Right forelimb (tissue), 1 donor: Measurements from ENCODE around the gene LSAMP.
A peak's percentile ranks its signal among the peaks of the same experiment; 100 is the strongest.

Experiments
- DNase-seq: peaks from one replicate; pipeline ENCODE4 v3.0.0-alpha.2; 2018

Gene LSAMP

GRCh38 chr3:116350119-116350733 lies 95.1 kb downstream of the LSAMP start:
- DNase-seq = no peak

DNA sequence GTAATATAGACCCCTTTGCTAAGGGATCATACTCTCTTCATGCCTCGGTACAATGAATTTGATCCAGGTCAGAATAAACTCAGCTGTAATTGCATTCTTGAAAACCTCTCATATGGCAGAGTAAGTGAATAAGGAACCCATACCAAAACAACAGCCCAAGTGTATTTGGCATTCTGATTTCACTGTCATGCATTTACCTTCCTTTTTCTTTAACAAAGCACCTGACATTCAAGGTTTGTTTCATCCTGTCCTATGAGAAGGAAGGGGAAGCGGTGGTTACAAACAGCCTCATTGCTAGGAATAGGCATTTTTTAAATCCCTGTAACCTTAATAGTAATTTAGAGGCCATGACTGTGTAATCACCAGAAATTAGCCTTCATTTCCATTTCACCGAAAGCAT lies 97.1 kb downstream of the LSAMP start:
- DNase-seq = no peak

DNA sequence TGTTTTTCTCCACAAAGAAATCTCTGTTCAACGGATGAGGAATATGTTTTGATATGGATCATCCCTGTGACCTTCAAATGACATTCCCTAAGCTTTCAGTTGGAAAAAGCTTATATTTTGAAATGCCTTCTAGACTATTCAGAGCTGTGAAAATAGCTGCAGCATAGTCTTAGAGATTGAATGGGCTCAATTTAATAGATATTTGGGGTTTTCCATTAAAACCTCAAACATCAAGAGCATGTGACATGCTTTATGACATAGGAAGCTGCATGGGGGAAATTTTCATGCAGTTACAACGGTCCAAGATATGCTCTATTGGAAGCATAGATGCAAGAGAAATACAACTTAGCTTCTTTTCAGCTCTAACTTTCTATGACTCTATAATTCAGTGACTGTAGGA lies 102.8 kb downstream of the LSAMP start:
- no peak for DNase-seq

DNA sequence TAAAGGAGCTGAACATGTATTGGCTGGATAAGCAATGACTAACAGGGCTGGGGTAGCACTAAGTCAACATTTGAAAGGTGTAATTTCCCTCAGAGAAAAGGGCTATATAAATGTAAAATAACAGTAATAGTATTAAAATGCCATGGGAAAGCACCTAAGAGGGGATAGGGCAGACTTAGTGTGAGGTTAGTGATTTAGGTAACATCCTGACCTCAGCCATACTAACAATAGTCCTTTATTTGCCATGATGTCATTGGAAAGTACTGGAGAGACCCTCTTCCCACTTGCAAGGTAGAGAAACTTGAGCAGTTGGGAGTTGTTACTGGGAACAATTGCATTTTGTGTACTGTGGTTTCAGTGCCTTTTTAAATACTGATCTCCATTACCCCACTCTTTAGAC lies 103.4 kb downstream of the LSAMP start:
- no peak for DNase-seq

DNA sequence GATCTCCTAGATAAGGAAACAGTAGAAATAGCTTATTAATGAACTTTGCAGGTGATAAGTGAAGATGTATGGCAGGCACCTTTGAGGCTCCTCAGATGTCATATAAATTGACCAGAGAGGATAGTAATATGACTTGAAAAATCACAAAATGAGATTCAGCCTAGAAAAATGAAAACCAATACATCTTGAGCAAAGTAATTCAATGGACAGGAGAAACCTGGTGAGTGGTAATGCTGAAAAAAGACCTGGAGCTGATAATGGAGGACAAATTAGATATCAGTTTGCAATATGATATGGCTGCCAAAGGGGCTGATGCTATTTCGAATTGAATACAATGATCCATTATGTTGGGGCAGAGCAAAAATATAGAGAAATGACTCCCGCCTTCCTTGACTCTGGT lies 103.9 kb downstream of the LSAMP start:
- no peak for DNase-seq

- no peak for DNase-seq
These were observed 104.5 kb downstream of the LSAMP start for GRCh38 chr3:116340680-116341216.

DNA sequence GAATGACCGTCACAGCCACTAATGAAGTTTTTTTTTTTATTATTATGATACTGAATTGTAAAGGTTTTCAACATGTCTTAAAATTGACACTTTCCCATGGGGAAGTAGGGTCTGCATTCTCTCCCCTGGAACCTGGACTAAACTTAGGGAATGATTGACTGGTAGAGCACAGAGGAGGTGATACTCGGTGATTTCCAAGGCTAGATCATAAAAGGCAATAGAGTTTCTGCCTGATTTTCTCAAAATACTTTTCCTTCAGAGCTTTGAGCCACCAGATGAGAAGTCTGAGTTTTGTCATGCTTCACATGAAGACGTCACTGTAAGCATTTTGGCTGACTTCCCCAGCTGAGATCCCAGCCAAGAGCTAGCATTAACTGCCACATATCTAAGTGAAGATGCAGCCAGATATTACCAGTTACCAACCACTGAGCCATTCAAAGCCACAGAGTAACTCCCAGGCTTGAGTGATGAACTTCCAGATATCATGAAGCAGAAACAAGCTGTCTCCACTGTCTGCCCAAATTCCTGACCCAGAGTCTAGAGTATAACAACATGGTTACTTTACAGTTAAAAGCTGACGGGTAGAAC lies 105.8 kb downstream of the LSAMP start:
- peak; percentile 49 for DNase-seq

- DNase-seq = no peak
These were observed 106.6 kb downstream of the LSAMP start for GRCh38 chr3:116338713-116339112.

GRCh38 chr3:116337229-116337628 lies 108.1 kb downstream of the LSAMP start:
- DNase-seq = no peak

GRCh38 chr3:116331380-116331779 lies 113.9 kb downstream of the LSAMP start:
- no peak for DNase-seq

- DNase-seq = no peak
These were observed 122.4 kb downstream of the LSAMP start for GRCh38 chr3:116322750-116323375.

DNA sequence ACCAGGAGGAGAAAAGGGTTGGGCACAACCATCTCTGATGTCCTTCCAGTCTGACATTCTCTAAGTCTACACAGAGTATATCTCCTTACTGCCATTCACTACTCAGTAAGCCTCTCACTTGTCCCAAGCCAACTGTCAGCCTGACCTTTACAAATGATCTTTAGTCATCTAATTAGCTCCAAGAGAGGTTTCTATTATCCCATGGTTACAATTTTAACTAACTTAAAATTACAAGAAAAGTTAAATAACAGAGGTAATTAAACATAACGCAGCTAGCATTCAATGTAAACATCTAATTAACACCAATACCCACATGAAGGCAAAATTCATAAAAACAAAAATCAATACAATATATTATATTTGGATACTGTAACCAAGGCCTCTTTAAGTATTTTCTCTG lies 126.9 kb downstream of the LSAMP start:
- DNase-seq = no peak

DNA sequence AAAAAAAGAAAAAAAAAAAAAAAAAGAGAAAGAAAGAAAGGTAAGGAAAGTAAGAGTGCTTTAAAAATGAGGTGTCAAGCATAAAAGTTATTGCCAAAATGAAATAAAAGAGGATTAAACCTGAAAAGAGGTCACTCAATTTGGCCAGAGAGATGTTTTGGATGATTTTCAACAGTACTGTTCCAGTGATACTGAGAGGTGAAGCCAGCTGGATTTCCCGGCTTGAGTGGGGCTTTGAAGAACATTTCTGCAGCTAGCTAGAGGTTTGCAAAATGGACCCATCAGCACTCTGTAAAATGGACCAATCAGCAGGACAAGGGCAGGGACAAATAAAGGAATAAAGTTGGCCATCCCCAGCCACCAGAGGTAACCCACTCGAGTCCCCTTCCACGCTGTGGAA lies 128.5 kb downstream of the LSAMP start:
- no peak for DNase-seq

- DNase-seq = no peak
These were observed 130.8 kb downstream of the LSAMP start for GRCh38 chr3:116314476-116314875.

GRCh38 chr3:116306720-116307119 lies 138.6 kb downstream of the LSAMP start:
- DNase-seq = no peak

GRCh38 chr3:116306149-116306548 lies 139.1 kb downstream of the LSAMP start:
- no peak for DNase-seq

- DNase-seq = no peak
These were observed 143.1 kb downstream of the LSAMP start for GRCh38 chr3:116302087-116302747.

GRCh38 chr3:116301422-116301821 lies 143.9 kb downstream of the LSAMP start:
- DNase-seq = no peak

DNA sequence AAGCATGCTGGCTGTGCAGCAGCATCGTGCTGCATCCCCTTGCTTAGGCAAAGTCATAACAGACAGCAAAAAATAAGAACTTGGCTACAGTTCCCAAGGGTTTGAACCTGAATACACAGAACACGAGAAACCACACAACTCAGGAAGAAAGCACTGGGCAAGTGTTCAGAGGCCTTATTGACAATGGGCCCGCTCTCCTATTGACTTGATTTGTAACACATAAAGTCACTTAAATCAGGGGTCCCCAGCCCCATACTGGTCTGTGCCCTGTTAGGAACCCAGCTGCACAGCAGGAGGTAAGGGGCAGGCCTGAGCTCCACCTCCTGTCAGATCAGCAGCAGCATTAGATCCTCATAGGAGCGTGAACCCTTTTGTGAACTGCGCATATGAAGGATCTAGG lies 145.1 kb downstream of the LSAMP start:
- no peak for DNase-seq

DNA sequence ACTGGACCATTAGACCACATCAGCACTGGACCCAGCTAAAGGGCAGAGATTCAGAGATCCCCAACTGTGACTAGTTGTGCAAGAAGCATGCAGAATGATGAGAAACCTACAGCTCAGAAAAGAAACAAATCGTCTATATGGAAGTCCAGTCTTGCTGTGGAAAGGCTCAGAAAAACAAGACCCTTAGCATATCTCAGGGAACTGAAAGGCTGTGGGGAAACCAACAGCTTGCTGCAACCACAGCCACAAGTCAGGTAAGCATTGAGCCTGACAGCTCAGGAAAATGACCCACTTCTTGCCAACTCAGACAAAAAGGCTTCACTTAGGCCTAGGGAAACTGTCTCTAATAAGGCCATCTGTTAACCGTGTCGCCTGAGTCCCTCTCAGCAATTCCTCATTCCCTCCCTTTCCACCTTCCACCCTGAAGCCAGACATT lies 145.6 kb downstream of the LSAMP start:
- no peak for DNase-seq

DNA sequence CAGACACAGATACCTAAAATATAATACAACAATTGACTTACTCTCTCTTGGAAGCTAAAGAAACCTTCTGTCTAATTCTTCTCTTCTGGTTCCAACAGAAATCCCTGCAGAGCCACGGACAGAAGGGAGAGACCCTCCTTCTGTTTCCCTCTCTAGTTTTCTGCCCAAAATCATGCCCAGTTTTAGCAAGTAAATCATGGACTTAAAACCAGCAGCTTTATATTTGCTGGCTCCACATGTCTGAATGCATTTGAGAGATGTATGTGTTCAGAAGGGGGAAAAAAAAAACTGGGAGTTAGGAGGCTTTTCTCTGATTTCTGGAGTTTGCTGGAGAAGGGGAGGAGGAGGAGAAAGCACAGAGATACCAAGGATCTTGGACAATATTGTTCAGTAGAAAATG lies 147.1 kb downstream of the LSAMP start:
- no peak for DNase-seq

DNA sequence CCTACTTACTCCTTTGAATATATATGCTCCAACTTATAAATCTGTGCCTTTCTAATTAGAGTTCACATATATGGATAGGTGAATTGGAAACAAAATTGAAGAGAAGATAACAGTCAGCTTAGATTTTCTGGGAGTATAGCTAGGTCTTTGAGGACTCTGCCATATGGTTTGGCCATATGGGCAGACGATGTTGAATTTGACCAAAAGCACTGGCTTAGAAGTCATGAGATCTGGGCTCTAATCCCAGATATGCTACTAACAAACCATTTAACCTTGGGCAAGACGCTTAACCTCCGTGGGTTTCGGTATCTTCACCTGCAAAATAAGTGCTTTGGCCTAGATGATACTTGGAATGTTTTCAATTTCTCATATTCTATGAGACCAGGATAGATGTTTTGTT lies 154.1 kb downstream of the LSAMP start:
- DNase-seq = no peak

GRCh38 chr3:116288485-116288884 lies 156.8 kb downstream of the LSAMP start:
- DNase-seq = no peak
